Mesodermal cell (in vitro differentiated cells): ENCODE measurements around the gene ITPKB. TPM values are rescaled to one million over a fixed set of nuclear protein-coding genes. Genes with fewer than 3 reads are reported as not detected.
A peak's percentile ranks its signal among the peaks of the same experiment; 100 is the strongest.

ENCODE experiments used
- H3K27ac ChIP-seq: 2 replicates; pipeline ENCODE4 v1.7.0; 2013; ENCODE audit warnings: mild to moderate bottlenecking, low read depth, low read length, moderate library complexity; ENCODE audit not compliant: severe bottlenecking
- H3K36me3 ChIP-seq: 2 replicates; pipeline ENCODE4 v1.7.1; 2013; ENCODE audit warnings: mild to moderate bottlenecking, low read length, moderate library complexity; ENCODE audit not compliant: control insufficient read depth, insufficient read depth
- H3K4me1 ChIP-seq: one replicate; pipeline ENCODE4 v1.7.1; 2013; ENCODE audit warnings: mild to moderate bottlenecking, low read length; ENCODE audit not compliant: insufficient read depth, control insufficient read depth, poor library complexity, severe bottlenecking
- H3K4me3 ChIP-seq: 2 replicates; pipeline ENCODE4 v1.7.0; 2013; ENCODE audit warnings: low read length, control low read depth, mild to moderate bottlenecking; ENCODE audit not compliant: insufficient read depth, poor library complexity, severe bottlenecking; ENCODE audit errors: extremely low read depth
- H3K9me3 ChIP-seq: 2 replicates; pipeline ENCODE4 v1.7.1; 2013; ENCODE audit warnings: mild to moderate bottlenecking, low read length, moderate library complexity; ENCODE audit not compliant: control insufficient read depth
- WGBS, 2 experiments: methylation state at CpG; one replicate each; pipeline ENCODE4 v1.1.5; 2013; ENCODE audit warnings: missing lambda C conversion rate in 2 of 2; ENCODE audit not compliant: insufficient coverage in 2 of 2; 5-methylcytosine and 5-hydroxymethylcytosine counted together
- polyA plus RNA-seq, 2 experiments: library from polyadenylated mRNA; stranded (reverse); fragments of 50-300 nt; gene quantifications; one replicate each; pipeline ENCODE4 v1.2.3, GENCODE V29; 2013

Gene ITPKB
- 20.5 TPM for polyA plus RNA-seq (2013, experiment 1 of 2)
- 14.3 TPM for polyA plus RNA-seq (2013, experiment 2 of 2)

DNA sequence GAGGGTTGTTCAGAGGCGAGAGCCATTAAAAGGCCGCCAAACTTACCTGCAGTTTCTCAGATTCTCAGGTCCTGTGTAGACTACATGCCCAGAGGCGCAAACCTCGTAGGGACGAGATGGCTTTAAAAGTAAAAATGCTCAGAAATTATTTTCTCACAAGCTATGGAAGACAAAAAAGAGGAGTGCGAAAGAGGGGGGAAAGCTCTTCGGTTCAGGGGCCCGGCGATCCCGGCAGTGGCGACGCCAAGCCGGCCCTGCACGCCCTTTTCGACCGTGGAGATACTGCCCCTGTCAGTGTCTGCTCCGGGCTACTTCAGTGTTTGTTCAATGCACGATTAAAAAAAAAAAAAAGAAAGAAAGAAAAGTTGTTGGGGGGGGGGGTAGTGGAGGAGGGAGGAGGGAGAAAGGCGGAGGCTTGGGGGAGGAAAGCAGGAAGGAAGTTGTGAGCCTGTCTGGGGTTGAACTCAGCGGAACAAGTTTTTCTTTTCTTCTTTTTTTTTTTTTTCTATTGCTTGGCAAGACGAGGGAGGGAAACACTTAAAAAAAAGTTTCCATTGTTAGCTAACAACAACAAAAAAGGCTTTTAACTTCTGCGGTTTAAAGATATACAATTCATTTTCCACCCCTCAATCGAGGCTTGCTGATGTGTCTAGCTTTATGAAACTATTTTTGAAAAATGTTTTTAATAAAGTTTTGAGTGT, at the start of gene ITPKB:
TSS of gene ITPKB (minus strand) at position 288 of the 701 bp plus-strand sequence. CDS start 1,824 bp downstream, outside the sequence.
- WGBS, 2 experiments: 0 to 2% methylated on average over 12 to 14 of the region's 23 CpGs
- Histone ChIP-seq H3K36me3 (peaks cover 22% of the 10 kb centered on the region), H3K4me3 (peak within 1 kb of the TSS; percentile 73), H3K27ac (peak within 1 kb of the TSS; percentile 2), H3K4me1 (peaks cover 16% of the 10 kb centered on the region), H3K9me3 (peaks cover 3% of the 10 kb centered on the region)

GRCh38 chr1:226787638-226788037, 48.6 kb upstream of the ITPKB start:
- H3K27ac ChIP-seq: no peak overlapping the region
- H3K9me3 ChIP-seq: no peaks in the 10 kb centered on the region
- 96 to 97% methylated on average over 5 to 6 of the region's 7 CpGs for WGBS, 2 experiments
- no peak overlapping the region for H3K4me3 ChIP-seq
- H3K36me3 ChIP-seq: no peaks in the 10 kb centered on the region
- no peaks in the 10 kb centered on the region for H3K4me1 ChIP-seq

GRCh38 chr1:226787071-226787470, 48.0 kb upstream of the ITPKB start:
- H3K4me3 ChIP-seq: no peak overlapping the region
- H3K27ac ChIP-seq: no peak overlapping the region
- no CpG with 5 or more reads among the region's 2 CpGs for WGBS, 2 experiments
- no peaks in the 10 kb centered on the region for H3K4me1 ChIP-seq
- no peaks in the 10 kb centered on the region for H3K9me3 ChIP-seq
- H3K36me3 ChIP-seq: no peaks in the 10 kb centered on the region

DNA sequence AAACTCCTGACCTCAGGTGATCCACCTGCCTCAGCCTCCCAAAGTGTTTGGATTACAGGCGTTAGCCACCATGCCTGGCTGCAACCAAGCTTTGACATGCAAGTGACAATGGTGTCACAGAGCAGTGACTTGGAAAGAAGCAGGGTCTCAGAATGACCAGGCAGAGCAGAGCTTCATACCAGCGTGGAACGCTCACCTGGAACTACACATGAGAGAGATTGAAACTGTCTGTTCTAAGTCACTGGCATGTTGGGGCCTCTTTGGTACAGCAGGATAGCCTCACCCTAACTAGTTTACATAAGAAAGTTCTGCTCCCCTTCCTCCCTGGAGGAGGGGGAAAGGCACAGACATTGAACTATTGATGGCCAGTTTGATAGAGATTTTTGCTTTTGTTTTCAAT, 47.5 kb upstream of the ITPKB start:
- no peaks in the 10 kb centered on the region for H3K36me3 ChIP-seq
- no peak overlapping the region for H3K27ac ChIP-seq
- H3K4me3 ChIP-seq: no peak overlapping the region
- no peaks in the 10 kb centered on the region for H3K4me1 ChIP-seq
- WGBS, 2 experiments: 88 to 96% methylated on average over 1 to 3 of the region's 3 CpGs
- H3K9me3 ChIP-seq: no peaks in the 10 kb centered on the region

DNA sequence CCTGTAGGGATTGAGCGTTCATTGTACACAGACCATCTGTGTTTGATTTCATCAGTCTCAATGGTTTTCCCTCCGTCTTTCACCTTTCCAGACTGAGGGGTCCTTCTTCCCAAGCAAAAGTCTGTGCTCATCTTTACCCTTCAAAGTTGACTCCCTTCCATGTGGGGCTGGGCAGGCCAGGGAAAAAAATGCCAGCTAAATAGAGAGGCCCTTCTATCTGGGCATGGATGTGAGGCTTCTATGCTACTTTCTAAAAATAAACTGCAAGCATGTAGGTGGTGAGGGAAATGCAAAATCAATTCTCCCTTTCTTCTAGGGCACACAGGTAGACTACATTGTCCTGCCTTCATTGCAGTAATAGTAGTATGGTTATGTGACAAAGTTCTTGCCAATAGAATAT, 46.7 kb upstream of the ITPKB start:
- no peak overlapping the region for H3K27ac ChIP-seq
- no peaks in the 10 kb centered on the region for H3K36me3 ChIP-seq
- H3K4me3 ChIP-seq: no peak overlapping the region
- no peaks in the 10 kb centered on the region for H3K9me3 ChIP-seq
- H3K4me1 ChIP-seq: no peaks in the 10 kb centered on the region
- WGBS, 2 experiments: 93% methylated on average over 2 of the region's 2 CpGs; no CpG with 5 or more reads in 1 of the 2 experiments

DNA sequence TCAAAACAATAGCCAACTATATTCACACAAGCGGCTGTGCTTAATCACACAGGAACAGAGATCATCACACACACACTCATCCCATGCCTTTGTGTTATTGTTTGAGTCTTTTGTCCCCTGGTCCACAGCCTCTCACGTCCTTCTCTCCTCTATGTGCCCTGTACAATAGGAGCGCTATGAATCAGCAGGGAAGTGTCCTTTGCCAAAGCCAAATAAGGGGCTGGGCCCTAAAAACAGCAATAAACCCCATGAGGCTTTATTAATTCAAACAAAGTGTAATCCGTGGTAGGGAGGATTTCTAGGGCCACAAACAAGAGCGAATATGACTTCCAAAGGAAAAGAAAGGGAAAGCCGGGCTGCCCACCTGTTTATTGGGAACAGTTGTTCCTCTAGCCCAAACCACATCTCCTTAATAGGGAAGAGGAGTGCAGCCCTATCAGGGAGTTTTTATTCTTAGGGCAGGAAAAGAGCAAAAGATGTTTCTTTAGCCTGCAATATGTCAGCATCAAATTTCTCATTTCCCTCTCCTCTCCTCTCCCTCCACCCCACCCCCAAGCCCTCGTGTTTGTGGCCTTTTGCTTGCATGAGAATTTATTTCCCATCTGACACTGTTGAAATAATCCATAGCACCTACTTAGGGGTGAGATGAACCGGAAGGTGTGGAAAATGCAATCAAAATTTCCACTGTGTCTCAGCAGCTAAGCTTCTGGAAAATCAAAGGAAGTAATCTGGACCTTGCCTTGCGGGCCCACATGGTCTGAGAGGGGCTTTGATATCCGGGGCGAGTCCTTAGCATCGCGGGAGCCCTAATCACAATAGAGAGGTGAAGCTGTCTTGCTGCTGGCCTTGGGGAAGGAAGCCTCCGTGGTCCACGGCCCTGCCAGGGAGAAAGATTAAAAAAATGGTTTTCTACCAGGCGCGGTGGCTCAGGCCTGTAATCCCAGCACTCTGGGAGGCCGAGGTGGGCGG, 45.3 kb upstream of the ITPKB start:
- Histone ChIP-seq H3K36me3 (no peaks in the 10 kb centered on the region), H3K4me1 (no peaks in the 10 kb centered on the region), H3K4me3 (no peak overlapping the region), H3K9me3 (no peaks in the 10 kb centered on the region), H3K27ac (no peak overlapping the region)
- 93 to 94% methylated on average over 9 to 11 of the region's 19 CpGs for WGBS, 2 experiments

GRCh38 chr1:226782845-226783601, 43.9 kb upstream of the ITPKB start:
- Histone ChIP-seq H3K4me3 (no peak overlapping the region), H3K36me3 (no peaks in the 10 kb centered on the region), H3K9me3 (no peaks in the 10 kb centered on the region), H3K27ac (no peak overlapping the region), H3K4me1 (no peaks in the 10 kb centered on the region)
- 80 to 82% methylated on average over 3 of the region's 4 CpGs for WGBS, 2 experiments

DNA sequence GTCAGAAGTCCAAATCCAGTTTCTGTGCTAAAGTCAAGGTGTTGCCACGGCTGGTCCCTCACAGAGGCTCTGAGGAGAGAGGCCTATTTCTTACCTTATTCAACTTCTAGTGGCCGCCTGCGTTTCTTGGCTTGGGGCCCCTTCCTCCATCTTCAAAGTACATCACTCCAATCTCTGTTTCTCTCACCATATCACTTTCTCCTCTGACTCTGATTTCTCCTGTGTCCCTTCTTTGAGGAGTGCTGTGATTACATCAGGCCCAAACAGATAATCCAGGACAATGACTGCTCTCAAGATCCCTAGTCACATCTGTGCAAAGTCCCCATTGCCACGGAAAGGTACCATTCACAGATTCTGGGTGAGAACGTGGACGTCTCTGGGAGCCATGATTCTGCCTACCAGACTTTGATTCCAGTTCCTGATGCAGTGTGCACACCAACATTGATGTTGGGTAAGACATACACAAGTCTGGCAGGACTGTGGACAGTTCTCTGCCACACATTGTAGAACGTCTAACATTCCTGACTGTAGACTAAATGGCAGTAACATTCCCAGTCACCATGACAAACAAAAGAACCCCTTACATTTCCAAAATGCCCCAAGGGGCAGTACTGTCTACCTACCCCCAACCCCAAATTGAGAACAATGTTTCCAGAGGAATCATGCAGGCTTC, 43.0 kb upstream of the ITPKB start:
- no peak overlapping the region for H3K4me3 ChIP-seq
- no peak overlapping the region for H3K27ac ChIP-seq
- 91 to 95% methylated on average over 7 of the region's 7 CpGs for WGBS, 2 experiments

GRCh38 chr1:226779561-226779960, 40.5 kb upstream of the ITPKB start:
- H3K9me3 ChIP-seq: no peaks in the 10 kb centered on the region
- H3K4me3 ChIP-seq: no peak overlapping the region
- no peaks in the 10 kb centered on the region for H3K36me3 ChIP-seq
- no peak overlapping the region for H3K27ac ChIP-seq
- WGBS, 2 experiments: 92 to 96% methylated on average over 6 to 8 of the region's 10 CpGs
- no peaks in the 10 kb centered on the region for H3K4me1 ChIP-seq

More for the DNA sequence above, 43.0 kb upstream of the ITPKB start:
- Histone ChIP-seq H3K9me3 (no peaks in the 10 kb centered on the region), H3K36me3 (no peaks in the 10 kb centered on the region), H3K4me1 (no peaks in the 10 kb centered on the region)

GRCh38 chr1:226778657-226779058, 39.6 kb upstream of the ITPKB start:
- no peak overlapping the region for H3K4me3 ChIP-seq
- no peaks in the 10 kb centered on the region for H3K9me3 ChIP-seq
- no peaks in the 10 kb centered on the region for H3K4me1 ChIP-seq
- H3K36me3 ChIP-seq: no peaks in the 10 kb centered on the region
- 84 to 97% methylated on average over 4 to 5 of the region's 5 CpGs for WGBS, 2 experiments
- no peak overlapping the region for H3K27ac ChIP-seq
